Measurements from ENCODE around the gene QSER1. TPM values are rescaled to one million over a fixed set of nuclear protein-coding genes. Genes with fewer than 3 reads are reported as not detected.

QSER1 gene
- total RNA-seq, 1 donor from 2014 or later: 21.6 TPM

DNA sequence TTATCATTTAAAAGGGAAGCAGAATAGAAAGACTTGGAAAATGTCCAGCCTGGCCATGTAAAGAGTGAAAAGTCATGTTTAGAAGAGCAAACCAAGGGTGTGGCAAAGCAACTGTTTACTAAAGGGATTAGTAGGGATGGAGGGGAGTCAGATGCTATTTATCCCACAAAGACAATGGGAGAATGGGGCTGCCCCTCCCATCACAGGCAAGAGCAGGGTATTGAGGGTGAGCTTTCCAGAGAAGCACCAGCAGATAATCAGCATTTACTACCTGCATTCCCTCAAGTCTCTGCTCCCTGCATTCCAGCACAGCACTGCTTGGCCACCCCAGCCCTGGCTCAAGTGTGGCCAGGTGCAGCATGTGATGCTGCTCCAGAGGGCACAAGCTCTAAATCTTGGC, 18.5 kb upstream of the QSER1 start:
- H3K4me3 ChIP-seq (ENCODE audit: low read depth, low read length): no peak overlapping the region
- TF ChIP-seq, protein P1, sequence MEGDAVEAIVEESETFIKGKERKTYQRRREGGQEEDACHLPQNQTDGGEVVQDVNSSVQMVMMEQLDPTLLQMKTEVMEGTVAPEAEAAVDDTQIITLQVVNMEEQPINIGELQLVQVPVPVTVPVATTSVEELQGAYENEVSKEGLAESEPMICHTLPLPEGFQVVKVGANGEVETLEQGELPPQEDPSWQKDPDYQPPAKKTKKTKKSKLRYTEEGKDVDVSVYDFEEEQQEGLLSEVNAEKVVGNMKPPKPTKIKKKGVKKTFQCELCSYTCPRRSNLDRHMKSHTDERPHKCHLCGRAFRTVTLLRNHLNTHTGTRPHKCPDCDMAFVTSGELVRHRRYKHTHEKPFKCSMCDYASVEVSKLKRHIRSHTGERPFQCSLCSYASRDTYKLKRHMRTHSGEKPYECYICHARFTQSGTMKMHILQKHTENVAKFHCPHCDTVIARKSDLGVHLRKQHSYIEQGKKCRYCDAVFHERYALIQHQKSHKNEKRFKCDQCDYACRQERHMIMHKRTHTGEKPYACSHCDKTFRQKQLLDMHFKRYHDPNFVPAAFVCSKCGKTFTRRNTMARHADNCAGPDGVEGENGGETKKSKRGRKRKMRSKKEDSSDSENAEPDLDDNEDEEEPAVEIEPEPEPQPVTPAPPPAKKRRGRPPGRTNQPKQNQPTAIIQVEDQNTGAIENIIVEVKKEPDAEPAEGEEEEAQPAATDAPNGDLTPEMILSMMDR (IDR thresholded peaks at IDR 0.05; ENCODE audit: insufficient read depth, low read length, poor library complexity, severe bottlenecking): no peak
- no peak for DNase-seq (ENCODE audit: low read depth)
- no peaks in the 10 kb centered on the region for H3K27me3 ChIP-seq (ENCODE audit: control insufficient read depth, insufficient read depth, low read length)
- H3K36me3 ChIP-seq (ENCODE audit: control insufficient read depth, insufficient read depth, low read length): no peaks in the 10 kb centered on the region

DNA sequence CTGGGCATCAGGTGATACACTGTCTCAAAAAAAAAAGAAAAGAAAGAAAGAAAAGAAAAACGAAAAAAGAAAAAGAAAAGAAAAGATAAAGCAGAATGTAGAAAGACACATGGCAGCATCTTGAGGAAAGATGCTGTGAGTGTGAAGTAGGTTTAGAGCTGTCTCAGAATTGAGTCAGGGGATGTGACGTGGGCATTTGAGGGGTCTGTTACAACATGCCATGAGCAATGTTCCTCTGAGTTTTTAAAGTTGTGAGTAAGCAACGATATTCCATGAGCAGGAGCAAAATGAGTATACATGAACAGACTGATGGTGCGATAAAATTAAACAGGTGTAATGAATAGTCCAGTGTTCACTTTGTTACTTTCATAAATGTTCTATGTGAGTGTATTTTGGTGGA, 11.3 kb upstream of the QSER1 start:
- no peaks in the 10 kb centered on the region for H3K36me3 ChIP-seq (ENCODE audit: control insufficient read depth, insufficient read depth, low read length)
- no peaks in the 10 kb centered on the region for H3K27me3 ChIP-seq (ENCODE audit: control insufficient read depth, insufficient read depth, low read length)
- TF ChIP-seq, protein P1 (IDR thresholded peaks at IDR 0.05; ENCODE audit: insufficient read depth, low read length, poor library complexity, severe bottlenecking): no peak
- DNase-seq (ENCODE audit: low read depth): no peak
- no peak overlapping the region for H3K4me3 ChIP-seq (ENCODE audit: low read depth, low read length)

DNA sequence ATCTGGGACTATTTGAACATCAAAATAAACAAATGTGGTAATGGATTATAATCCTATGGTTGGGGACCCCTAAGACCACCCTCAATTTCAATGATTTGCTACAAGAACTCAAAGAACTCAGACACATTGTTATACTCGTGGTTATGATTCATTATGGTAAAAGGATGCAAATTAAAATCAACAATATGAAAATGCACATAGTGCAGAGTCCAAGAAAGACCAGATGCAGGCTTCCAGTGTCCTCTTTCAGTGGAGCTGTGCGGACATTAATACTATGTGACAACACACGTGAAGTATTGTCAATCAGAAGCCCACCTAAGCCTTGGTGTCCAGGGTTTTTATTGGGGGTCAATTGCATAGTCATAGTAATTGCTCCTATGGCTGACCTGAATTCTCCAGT, 9.2 kb upstream of the QSER1 start:
- TF ChIP-seq, protein P1 (IDR thresholded peaks at IDR 0.05; ENCODE audit: insufficient read depth, low read length, poor library complexity, severe bottlenecking): no peak
- no peaks in the 10 kb centered on the region for H3K36me3 ChIP-seq (ENCODE audit: control insufficient read depth, insufficient read depth, low read length)
- no peak for DNase-seq (ENCODE audit: low read depth)

DNA sequence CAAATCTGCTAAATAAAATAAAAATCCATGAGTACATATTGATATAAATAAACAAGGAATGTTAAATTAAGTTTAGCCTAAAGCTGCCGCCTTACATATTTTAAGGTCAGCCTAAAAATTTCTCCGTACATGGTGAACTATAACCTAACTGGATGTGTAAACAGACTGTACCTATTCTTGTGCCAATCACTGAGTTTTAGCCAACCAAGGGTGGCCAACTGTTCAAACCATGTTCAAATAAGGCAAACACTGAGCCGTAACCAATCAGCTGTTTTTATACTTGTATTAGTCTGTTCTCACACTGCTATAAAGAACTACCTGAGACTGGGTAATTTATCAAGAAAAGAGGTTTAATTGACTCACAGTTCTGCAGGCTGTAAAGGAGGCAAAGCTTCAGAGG, 8.6 kb upstream of the QSER1 start:
- TF ChIP-seq, protein P1 (IDR thresholded peaks at IDR 0.05; ENCODE audit: insufficient read depth, low read length, poor library complexity, severe bottlenecking): no peak
- DNase-seq (ENCODE audit: low read depth): no peak
- no peaks in the 10 kb centered on the region for H3K27me3 ChIP-seq (ENCODE audit: control insufficient read depth, insufficient read depth, low read length)
- H3K4me3 ChIP-seq (ENCODE audit: low read depth, low read length): no peak overlapping the region
- H3K36me3 ChIP-seq (ENCODE audit: control insufficient read depth, insufficient read depth, low read length): no peaks in the 10 kb centered on the region

More for the DNA sequence above, 9.2 kb upstream of the QSER1 start:
- H3K4me3 ChIP-seq (ENCODE audit: low read depth, low read length): no peak overlapping the region
- no peaks in the 10 kb centered on the region for H3K27me3 ChIP-seq (ENCODE audit: control insufficient read depth, insufficient read depth, low read length)

DNA sequence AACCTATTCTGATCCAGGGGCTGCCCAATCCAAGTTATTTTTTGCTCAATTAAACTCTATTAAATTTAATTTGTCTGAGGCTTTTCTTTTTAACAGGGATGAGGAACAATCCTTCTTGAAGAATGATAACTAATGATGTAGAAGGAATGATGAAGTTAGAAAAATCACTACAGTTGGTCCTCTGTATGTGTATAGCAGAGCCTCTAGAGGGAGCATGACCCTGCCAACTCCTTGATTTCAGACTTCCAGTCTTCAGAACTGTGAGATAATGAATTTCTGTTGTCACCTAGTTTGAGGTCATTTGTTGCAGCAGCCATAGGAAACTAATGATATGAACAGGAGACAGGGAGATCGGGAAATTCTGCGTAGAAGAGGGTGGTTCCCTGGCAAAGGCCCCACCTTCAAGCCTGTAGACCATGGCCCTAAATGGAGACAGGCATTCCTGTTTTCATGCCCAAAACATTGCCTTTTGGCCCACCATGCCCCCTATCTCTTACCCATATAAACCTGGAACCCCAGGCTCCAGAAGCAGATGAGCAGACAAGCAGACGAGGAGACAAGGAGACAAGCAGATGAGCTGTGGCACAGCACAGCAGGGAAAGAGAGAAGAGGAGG, 7.7 kb upstream of the QSER1 start:
- TF ChIP-seq, protein P1 (IDR thresholded peaks at IDR 0.05; ENCODE audit: insufficient read depth, low read length, poor library complexity, severe bottlenecking): peak; percentile 63
- Histone ChIP-seq H3K27me3 (ENCODE audit: control insufficient read depth, insufficient read depth, low read length) (no peaks in the 10 kb centered on the region), H3K36me3 (ENCODE audit: control insufficient read depth, insufficient read depth, low read length) (no peaks in the 10 kb centered on the region), H3K4me3 (ENCODE audit: low read depth, low read length) (no peak overlapping the region)
- DNase-seq (ENCODE audit: low read depth): no peak

DNA sequence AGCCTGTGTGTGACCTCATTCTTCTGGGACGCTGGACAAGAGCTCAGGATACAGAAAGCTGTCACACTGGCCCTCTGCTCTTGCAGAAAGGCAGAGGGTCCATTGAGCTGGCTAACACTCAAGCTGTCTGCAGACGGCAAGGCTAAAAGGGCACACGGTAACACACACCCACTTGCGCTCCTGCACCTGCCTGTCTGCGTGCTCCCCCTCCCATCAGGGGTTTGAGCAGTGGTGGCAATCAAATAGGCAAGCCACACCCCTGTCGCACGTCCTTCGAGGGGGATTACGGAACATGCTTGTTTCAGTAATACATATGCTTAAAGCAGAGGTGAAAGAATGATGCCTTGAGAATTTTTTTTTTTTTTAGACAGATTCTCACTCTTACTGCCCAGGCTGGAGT, 7.1 kb upstream of the QSER1 start:
- TF ChIP-seq, protein P1 (IDR thresholded peaks at IDR 0.05; ENCODE audit: insufficient read depth, low read length, poor library complexity, severe bottlenecking): no peak
- Histone ChIP-seq H3K27me3 (ENCODE audit: control insufficient read depth, insufficient read depth, low read length) (no peaks in the 10 kb centered on the region), H3K36me3 (ENCODE audit: control insufficient read depth, insufficient read depth, low read length) (no peaks in the 10 kb centered on the region), H3K4me3 (ENCODE audit: low read depth, low read length) (no peak overlapping the region)
- no peak for DNase-seq (ENCODE audit: low read depth)

All from kidney epithelial cell (primary cell).